Activated gamma-delta T cell (primary cell): ENCODE results near the gene PLK3.
A peak's percentile ranks its signal among the peaks of the same experiment; 100 is the strongest.
"Not testable (repeated sequence)": the region's sequence is repeated elsewhere in the genome, so short reads cannot be mapped to it uniquely, and the experiment has no call there.

Experiments
- DNase-seq: peaks from one replicate; lab custom pipeline; 2025; lab: John Stamatoyannopoulos, UW

PLK3 gene

DNA sequence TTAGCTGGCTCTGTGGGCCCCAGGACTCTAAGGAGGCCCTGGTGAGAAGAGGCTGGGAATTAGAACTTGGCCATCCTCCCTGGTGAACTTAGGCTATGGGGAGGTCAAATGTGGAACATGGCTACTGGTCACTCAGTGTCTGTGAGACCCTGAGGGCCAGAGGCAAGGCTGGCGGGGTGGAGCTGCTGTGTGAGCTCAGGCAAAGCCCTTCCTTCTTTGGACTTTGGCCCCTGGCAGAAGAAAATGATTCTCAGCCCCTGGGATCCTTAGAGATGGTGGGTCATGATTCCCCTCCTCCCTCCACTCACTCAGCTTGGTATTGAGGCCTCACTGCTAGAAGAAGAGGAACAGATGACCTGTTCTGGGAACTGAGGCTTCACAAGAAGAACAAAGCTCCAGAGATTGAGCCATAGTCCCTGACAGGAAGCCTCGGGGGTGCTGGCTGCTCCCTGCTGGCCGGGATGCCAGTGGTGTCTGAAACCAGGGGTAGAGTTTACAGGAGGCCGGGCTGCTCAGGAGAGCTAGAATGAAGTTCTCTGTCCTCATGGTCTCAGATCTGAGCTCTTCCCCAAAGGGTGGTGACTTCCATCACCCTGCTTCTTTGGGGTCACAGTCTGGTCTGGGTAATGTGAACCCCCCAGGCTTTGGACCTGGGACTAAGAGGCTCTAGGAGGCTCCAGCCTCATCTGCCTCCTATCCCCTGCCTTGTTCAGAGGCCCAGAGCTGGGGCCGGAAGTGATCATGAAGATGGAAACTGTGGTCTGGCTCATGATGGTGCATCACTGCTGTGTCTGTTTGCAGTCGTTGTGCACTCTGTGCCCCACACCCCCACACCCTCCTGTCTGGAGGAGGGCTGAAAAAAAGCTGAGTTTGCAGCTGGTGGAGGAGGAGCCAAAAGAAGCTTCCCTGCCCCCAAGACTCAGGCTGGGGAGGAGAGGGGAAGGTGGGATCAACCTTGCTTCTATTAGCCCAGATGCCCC is 9.1 kb downstream of the PLK3 start:
- DNase-seq: no peak

GRCh38 chr1:44810101-44810761 is 10.1 kb downstream of the PLK3 start:
- DNase-seq: no peak

DNA sequence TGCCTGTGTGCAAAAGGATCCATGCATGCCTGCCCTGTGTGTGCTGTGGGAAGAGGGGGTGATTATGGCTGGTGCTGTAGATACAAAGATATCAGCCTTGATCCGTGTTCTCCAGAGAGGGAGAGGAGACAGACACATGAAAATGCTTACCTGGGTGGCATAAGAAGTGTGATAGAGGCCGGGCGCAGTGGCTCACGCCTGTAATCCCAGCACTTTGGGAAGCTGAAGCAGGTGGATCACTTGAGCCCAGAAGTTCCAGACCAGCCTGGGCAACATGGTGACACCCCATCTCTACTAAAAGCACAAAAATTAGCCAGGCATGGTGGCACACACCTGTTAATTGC is 10.6 kb downstream of the PLK3 start:
- DNase-seq: not testable (repeated sequence)

GRCh38 chr1:44811234-44811633 is 11.1 kb downstream of the PLK3 start:
- DNase-seq: no peak

DNA sequence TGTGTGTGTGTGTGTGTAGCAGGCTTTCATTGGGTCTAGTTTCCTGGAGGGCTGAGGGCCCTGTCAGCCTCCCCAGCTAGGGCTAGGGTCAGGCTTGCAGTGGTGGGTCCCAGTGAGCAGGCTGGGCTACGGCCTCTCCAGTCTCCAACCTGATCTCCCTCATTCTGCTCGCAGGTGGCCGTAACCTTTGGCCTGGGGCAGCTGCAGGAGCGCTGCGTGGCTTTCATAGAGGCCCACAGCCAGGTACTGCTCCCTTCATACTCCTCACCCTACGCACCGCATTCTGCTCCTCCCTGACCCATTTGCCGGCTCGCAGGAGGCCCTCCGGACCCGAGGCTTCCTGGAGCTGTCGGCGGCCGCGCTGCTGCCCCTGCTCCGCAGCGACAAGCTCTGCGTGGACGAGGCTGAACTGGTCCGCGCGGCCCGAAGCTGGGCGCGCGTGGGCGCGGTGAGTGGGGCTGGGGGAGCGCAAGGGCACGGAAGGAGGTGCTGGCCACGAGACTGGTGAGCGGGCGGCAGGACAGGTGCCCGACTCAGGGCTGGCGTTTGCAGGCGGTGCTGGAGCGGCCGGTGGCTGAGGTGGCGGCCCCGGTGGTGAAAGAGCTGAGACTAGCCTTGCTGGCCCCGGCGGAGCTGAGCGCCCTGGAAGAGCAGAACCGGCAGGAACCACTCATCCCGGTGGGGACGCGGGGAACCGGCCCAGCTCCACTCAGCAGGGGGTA is 12.8 kb downstream of the PLK3 start:
- DNase-seq: no peak

- not testable (repeated sequence) for DNase-seq
Measured at GRCh38 chr1:44815926-44816325, 15.7 kb downstream of the PLK3 start.

DNA sequence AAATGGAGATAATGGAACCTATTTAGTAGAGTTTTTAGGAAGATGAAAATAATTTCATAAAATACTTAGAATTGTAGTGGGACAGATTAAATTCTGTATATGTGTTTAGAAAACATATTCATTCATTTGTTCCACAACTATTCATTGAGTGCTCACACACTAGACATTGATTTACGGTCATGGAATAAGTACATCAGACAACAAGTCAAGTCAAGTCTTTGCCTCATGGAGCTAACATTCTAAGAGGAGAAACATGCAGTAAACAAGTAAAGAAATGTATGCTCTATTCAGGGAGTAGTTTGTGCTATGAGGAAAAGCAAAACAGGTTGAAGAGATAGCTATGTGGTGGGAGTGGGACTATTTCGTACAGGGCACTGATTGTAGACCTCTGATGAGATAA is 17.1 kb downstream of the PLK3 start:
- no peak for DNase-seq

GRCh38 chr1:44817771-44818495 is 17.8 kb downstream of the PLK3 start:
- DNase-seq: no peak

- DNase-seq: no peak
Measured at GRCh38 chr1:44819196-44819607, 19.0 kb downstream of the PLK3 start.

DNA sequence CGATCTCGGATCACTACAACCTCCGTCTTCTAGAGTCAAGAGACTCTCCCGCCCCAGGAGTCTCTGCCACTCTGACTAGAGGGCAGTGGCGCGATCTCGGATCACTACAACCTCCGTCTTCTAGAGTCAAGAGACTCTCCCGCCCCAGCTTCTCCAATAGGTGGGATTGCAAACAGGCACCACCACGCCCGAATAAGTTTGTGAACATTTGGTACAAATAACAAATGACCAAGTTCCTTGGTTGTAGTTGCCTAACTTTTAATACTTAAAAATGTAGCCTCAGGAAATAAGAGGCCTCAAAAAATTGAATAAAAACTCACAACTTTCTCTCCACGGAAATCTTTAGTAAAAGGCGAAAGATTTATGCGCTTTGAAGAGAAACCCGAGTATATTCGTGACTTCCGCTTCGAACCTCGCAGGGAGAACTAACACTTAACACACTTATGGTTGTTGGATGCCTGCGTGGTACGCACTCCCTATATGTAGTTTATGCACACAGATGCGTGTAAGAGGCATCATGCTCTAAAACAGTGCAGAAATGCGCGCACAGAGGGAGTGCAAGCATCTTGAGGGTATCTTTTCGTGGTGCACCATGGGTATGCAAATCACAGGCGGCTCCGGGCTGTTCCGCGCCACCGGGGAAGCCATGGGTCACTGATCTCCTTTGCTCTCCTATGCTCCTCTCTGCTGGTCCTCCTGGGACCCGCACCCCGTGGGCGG is 19.6 kb downstream of the PLK3 start:
- peak; percentile 50 for DNase-seq

- no peak for DNase-seq
Measured at GRCh38 chr1:44820328-44821239, 20.4 kb downstream of the PLK3 start.

DNA sequence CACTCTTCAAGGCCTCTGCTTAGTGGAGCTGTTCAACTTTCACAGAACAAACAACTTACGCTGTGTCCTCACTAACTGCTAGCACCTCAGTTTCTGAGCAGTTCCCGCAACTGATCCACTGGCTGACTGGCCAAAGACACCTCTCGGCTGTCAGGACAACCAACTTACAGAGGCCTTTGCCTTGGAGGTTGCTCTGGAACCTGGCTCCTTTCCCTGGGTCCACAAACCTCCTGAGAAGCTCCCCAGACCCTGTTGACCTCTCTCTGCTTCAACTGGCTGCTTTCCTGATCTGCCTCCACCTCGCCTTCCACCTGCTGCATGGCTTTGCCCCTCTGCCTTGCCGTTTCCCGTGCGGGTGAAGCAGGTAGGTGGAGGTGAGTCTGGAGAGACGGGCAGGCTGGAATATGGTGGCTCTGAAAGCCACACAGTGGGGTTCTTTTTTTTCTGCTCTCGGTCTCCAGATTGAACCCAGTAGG is 21.1 kb downstream of the PLK3 start:
- no peak for DNase-seq

DNA sequence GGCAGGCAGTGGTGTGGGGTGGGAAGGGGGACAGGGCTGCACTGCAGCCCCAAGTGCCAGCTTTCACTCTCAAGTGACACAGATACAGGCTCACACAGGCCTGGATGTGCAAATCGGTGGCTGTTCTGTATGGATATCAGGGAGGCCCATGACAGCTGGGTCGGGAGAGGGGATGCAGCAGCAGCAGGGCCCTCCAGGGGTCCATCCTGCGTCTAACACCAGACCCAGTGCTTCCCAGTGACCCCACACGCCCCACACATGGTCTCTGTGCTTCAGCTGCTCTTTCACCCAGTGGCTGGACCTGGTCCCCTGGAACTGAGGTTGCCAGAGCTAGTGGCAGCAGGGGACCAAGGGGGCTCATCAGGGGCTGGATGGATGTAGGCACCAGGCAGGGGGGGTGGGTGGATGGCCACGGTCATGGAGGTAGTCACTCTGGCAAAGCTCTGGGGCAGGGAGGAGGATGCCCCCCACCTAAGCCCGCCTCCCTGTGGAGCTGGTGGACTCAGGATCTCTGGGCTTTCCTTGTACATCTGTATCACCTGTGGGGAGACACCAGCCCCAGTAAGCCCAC is 22.0 kb downstream of the PLK3 start:
- DNase-seq: no peak

DNA sequence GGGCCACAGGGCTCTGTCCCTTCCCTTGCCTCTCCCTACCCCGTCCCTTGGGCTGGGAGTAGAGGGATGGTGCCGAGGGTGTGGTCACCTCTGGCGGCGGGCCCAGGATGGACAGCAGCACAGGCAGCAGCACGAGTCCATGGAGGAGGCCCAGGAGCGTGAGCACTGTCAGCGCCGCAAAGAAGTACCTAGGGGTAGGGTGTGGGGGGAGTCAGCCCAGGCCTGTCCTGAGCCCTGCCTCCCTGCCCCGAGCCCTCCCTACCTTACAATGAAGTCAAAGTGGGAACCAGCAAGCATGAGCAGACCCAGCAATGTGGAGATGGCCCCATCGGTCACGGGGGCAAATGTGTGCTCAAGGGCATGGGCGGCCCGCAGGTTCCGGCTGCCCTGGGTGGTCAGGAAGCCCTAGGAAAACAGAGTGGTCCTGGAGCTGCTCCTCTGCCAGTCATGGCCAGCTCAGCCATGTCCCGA is 22.8 kb downstream of the PLK3 start:
- DNase-seq: no peak

- DNase-seq: not testable (repeated sequence)
Measured at GRCh38 chr1:44824392-44824791, 24.2 kb downstream of the PLK3 start.

DNA sequence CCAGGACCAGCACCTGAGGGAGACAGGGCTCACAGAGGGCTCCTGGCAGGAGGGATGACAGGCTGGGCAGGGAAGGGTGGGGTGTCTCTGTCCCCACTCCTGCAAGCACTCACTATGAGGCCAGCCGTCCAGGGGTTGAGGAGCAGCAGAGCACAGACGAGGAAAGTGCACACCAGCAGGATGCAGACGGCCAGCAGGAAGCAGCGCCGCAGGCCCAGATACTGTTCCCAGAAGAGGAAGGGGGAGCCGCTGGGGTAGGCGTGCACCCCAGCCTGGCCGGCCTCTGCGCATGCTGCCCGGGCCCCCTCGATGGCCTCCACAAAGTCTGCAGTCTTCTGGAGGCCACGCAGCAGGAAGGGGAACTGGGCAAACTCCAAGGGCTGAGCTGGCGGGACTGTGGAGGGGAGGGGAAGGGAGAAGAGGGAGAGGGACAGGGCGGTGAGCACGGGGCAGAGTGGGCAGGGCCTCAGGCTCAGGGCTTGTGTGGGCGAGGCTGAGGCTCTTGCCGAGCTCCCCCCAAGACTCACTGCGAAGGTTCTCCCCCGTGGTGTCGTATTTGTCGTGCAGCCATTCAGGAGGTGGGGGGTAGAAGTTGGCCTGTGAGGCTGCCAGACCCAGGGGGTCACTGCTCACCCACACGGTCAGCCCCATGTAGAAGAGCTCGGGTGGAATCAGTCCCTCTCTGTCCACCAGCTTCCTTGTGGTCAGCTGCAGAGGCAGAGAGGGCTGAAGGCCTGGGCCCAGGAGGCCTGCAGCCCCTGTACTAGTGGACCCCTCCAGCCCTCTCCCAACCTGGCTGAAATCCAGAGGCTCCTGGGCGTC is 26.4 kb downstream of the PLK3 start:
- no peak for DNase-seq

DNA sequence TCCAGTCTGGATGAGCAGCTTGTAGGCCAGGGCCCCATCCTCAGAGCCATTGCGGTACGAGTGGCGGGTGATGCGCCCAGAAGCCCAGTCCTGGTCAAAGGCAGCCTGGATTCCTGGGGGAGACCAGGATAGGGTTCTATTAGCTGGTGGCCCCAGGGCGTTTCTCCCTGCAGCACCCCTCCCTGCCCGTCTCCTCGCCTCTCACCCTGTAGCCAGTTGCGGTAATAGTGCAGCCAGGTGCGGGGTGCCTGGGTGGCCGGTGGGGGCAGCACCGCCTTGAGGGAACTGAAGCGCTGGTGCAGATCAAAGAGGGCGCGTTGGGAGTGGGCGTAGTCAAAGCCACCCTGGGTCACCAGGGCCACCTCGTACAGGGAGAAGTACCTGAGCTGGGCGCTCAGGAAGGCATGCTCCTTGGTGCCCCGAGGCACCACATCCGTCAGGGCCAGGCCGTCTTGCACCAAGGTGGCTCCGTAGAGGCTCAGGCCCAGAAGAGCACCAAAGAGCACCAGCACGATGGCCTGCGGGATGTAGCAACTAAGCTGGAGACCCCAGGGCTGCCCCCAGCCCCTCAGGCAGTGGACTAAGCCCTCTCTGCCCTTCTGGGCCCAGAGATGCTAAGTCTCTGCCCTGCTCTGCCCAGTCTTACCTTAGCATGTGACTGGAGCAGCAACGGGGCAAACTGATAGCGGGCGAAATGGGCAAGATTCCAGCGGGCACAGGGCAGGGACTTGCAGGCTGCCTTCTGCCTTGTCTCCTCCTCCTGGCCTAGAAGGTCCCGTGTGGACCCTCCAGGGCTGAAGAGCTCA is 27.2 kb downstream of the PLK3 start:
- DNase-seq: no peak
